Progenitor cell of endocrine pancreas (in vitro differentiated cells): ENCODE results near the gene LAMA3. TPM values are rescaled to one million over a fixed set of nuclear protein-coding genes. Genes with fewer than 3 reads are reported as not detected.

Experiments used
- DNase-seq: peaks from one replicate; pipeline ENCODE4 v3.0.0; 2021; ENCODE audit warnings: low spot score; ENCODE audit not compliant: unreplicated experiment
- H3K27ac Mint-ChIP-seq: 2 replicates; pipeline ENCODE4 v1.8.0; 2021; ENCODE audit warnings: mild to moderate bottlenecking, moderate library complexity, mixed read lengths
- H3K27me3 Mint-ChIP-seq: 2 replicates; pipeline ENCODE4 v1.8.0; 2021; ENCODE audit warnings: mixed read lengths
- H3K36me3 Mint-ChIP-seq: 2 replicates; pipeline ENCODE4 v1.8.0; 2022; ENCODE audit warnings: mixed read lengths; ENCODE audit not compliant: insufficient read depth
- H3K4me1 Mint-ChIP-seq: 2 replicates; pipeline ENCODE4 v1.8.0; 2021; ENCODE audit warnings: low read depth, mixed read lengths
- H3K4me3 Mint-ChIP-seq: 2 replicates; pipeline ENCODE4 v1.8.0; 2021; ENCODE audit warnings: low read depth, mild to moderate bottlenecking, moderate library complexity, mixed read lengths
- H3K9me3 Mint-ChIP-seq: 2 replicates; pipeline ENCODE4 v1.8.0; 2021; ENCODE audit warnings: low read depth, mixed read lengths
- total RNA-seq: library from RNA; stranded (reverse); gene quantifications from 2 replicates; pipeline ENCODE4 v1.2.1, GENCODE V29; 2021
- TF ChIP-seq, protein P1 (sequence below): fragments of 200-600 bp; sonication (generic); IDR thresholded peaks from one replicate; pipeline ENCODE4 v1.5.0; 2021; ENCODE audit warnings: antibody characterized with exemption, mild to moderate bottlenecking; ENCODE audit not compliant: unreplicated experiment

Gene LAMA3
- total RNA-seq, 1 donor from 2014 or later, result 0.84 TPM

DNA sequence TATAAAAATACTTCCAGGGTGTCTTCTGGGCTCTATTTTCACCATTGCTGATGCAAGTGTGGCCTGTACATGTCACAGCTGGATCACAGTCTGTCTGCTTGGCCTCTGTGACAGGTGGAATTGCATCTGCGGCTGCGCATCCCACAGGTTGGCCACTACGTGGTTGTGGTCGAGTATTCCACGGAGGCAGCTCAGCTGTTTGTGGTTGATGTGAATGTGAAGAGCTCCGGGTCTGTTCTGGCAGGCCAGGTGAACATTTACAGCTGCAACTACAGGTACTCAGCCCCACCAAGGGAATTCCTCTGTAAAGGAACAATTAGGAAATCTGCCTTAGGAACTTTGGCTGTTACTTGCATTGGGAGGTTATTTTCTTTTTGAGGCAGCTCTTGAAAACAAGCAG lies 144.5 kb downstream of the LAMA3 start:
- no peak for DNase-seq
- H3K9me3 Mint-ChIP-seq, result no peaks in the 10 kb centered on the region
- no peak overlapping the region for H3K4me3 Mint-ChIP-seq
- TF ChIP-seq, protein P1, sequence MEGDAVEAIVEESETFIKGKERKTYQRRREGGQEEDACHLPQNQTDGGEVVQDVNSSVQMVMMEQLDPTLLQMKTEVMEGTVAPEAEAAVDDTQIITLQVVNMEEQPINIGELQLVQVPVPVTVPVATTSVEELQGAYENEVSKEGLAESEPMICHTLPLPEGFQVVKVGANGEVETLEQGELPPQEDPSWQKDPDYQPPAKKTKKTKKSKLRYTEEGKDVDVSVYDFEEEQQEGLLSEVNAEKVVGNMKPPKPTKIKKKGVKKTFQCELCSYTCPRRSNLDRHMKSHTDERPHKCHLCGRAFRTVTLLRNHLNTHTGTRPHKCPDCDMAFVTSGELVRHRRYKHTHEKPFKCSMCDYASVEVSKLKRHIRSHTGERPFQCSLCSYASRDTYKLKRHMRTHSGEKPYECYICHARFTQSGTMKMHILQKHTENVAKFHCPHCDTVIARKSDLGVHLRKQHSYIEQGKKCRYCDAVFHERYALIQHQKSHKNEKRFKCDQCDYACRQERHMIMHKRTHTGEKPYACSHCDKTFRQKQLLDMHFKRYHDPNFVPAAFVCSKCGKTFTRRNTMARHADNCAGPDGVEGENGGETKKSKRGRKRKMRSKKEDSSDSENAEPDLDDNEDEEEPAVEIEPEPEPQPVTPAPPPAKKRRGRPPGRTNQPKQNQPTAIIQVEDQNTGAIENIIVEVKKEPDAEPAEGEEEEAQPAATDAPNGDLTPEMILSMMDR, result no peak
- no peaks in the 10 kb centered on the region for H3K27me3 Mint-ChIP-seq
- H3K4me1 Mint-ChIP-seq, result no peaks in the 10 kb centered on the region
- no peak overlapping the region for H3K27ac Mint-ChIP-seq
- H3K36me3 Mint-ChIP-seq, result no peaks in the 10 kb centered on the region

DNA sequence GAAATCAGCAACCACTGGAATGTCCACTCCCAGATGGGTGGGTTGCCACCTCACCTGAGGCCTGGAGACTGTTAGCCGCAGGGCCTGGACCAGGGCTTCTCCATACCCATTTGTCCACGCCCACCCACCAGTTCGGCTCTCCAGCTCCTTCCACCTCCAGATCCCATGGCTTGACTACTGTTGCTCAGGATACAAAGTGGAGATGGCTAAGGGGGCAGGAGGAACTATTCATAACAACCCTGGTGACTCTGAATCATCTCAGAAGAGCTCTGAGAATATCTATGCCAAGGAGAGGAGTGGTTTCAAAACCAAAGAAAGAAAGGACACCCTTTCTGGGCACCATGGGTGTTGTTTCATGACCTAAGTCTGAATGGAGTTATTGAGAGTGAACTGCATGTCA lies 145.8 kb downstream of the LAMA3 start:
- H3K27me3 Mint-ChIP-seq, result no peaks in the 10 kb centered on the region
- H3K4me1 Mint-ChIP-seq, result no peaks in the 10 kb centered on the region
- H3K4me3 Mint-ChIP-seq, result no peak overlapping the region
- TF ChIP-seq, protein P1, result no peak
- DNase-seq, result no peak
- H3K27ac Mint-ChIP-seq, result no peak overlapping the region
- H3K9me3 Mint-ChIP-seq, result no peaks in the 10 kb centered on the region
- no peaks in the 10 kb centered on the region for H3K36me3 Mint-ChIP-seq

DNA sequence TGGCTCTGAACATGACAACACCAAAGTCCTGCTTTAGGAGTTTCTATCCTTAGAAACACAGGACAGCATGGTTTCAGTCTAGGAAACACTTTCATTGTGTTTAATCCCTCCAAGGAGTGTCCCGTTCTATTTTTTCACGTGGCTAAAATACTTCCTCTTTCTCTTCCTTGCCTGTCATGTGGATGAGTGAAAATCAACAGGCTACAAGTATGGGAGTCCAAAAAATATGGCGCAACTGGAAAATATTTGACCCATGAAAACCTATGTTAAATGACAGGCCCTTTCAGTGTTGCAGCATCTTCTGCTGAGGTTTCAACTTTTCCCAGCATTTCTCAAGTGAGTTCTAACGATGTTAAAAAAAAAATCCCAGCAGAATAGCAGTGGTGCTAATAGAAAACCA lies 146.3 kb downstream of the LAMA3 start:
- Mint-ChIP-seq H3K27ac (no peak overlapping the region), H3K4me1 (no peaks in the 10 kb centered on the region), H3K36me3 (no peaks in the 10 kb centered on the region), H3K9me3 (no peaks in the 10 kb centered on the region), H3K4me3 (no peak overlapping the region), H3K27me3 (no peaks in the 10 kb centered on the region)
- DNase-seq, result no peak
- TF ChIP-seq, protein P1, result no peak

DNA sequence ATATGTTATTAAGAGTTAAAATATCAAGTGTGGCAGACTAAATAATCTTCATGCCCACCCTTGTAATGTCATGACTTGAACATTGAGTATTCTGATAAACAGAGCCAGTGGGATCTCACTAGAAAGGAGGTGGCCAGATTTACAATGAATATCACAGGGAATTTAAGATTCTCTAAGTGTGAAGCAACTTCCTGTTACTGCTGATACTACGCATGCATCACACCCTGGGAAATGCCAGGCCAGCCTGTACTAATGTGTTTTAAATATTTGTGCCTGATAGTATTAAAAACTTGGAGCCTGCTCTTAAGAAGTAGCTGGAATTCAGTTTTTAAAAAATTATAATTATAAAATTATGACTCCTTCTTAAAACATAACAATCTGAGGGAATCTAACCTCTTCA lies 148.3 kb downstream of the LAMA3 start:
- H3K4me3 Mint-ChIP-seq, result no peak overlapping the region
- TF ChIP-seq, protein P1, result no peak
- no peaks in the 10 kb centered on the region for H3K9me3 Mint-ChIP-seq
- H3K27ac Mint-ChIP-seq, result no peak overlapping the region
- no peak for DNase-seq
- H3K27me3 Mint-ChIP-seq, result no peaks in the 10 kb centered on the region
- no peaks in the 10 kb centered on the region for H3K36me3 Mint-ChIP-seq
- no peaks in the 10 kb centered on the region for H3K4me1 Mint-ChIP-seq

DNA sequence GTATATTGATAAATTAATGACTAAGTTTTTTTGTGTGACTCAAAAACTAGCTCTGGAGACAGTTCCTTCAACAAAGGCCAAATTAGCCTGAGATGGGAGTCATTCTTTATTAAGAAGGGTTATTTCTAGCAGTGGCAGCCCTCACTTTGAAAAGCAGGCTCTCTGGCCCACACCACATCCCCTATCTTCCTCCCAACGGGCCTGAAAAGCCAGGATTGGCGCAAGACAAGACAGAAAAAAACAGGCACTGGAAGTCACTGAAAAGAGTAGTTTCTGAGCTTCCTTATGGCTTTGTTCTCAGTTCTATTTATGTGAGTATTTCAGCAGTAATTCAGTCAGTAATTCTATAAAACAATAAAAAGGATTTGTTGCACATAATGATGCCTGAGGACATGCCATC lies 149.0 kb downstream of the LAMA3 start:
- Mint-ChIP-seq H3K36me3 (no peaks in the 10 kb centered on the region), H3K4me1 (no peaks in the 10 kb centered on the region), H3K4me3 (no peak overlapping the region), H3K9me3 (no peaks in the 10 kb centered on the region), H3K27me3 (peaks cover 4% of the 10 kb centered on the region), H3K27ac (no peak overlapping the region)
- no peak for DNase-seq
- TF ChIP-seq, protein P1, result no peak
